Ectodermal cell (in vitro differentiated cells): ENCODE data around the gene ATP6V0A4.
A peak's percentile ranks its signal among the peaks of the same experiment; 100 is the strongest.

Source experiments
- H3K27ac ChIP-seq: 2 replicates; pipeline ENCODE4 v1.7.0; 2013; ENCODE audit warnings: mild to moderate bottlenecking, low read depth, low read length; ENCODE audit not compliant: insufficient read depth, poor library complexity, severe bottlenecking
- H3K27me3 ChIP-seq: 2 replicates; pipeline ENCODE4 v1.7.0; 2013; ENCODE audit warnings: mild to moderate bottlenecking, low read length; ENCODE audit not compliant: insufficient read depth, control insufficient read depth, poor library complexity, severe bottlenecking
- H3K36me3 ChIP-seq: one replicate; pipeline ENCODE4 v1.7.0; 2013; ENCODE audit warnings: low read length; ENCODE audit not compliant: control insufficient read depth, insufficient read depth
- H3K4me1 ChIP-seq: one replicate; pipeline ENCODE4 v1.7.0; 2013; ENCODE audit warnings: low read length; ENCODE audit not compliant: control insufficient read depth, insufficient read depth
- H3K4me3 ChIP-seq: 2 replicates; pipeline ENCODE4 v1.7.0; 2013; ENCODE audit warnings: low read depth, low read length, control low read depth; ENCODE audit not compliant: insufficient read depth
- H3K9me3 ChIP-seq: 2 replicates; pipeline ENCODE4 v1.7.0; 2013; ENCODE audit warnings: mild to moderate bottlenecking, low read length, moderate library complexity; ENCODE audit not compliant: control insufficient read depth
- WGBS, 2 experiments: methylation state at CpG; one replicate each; pipeline ENCODE4 v1.1.7; 2013; ENCODE audit warnings: missing lambda C conversion rate in 2 of 2; 5-methylcytosine and 5-hydroxymethylcytosine counted together

ATP6V0A4 gene

GRCh38 chr7:138665669-138666140, 132.3 kb downstream of the ATP6V0A4 start:
- Histone ChIP-seq H3K9me3 (no peaks in the 10 kb centered on the region), H3K4me3 (no peak overlapping the region), H3K4me1 (peaks cover 23% of the 10 kb centered on the region), H3K27me3 (no peaks in the 10 kb centered on the region), H3K27ac (no peak overlapping the region), H3K36me3 (no peaks in the 10 kb centered on the region)
- 93 to 96% methylated on average over 4 of the region's 4 CpGs for WGBS, 2 experiments

- peaks cover 23% of the 10 kb centered on the region for H3K4me1 ChIP-seq
- H3K36me3 ChIP-seq: no peaks in the 10 kb centered on the region
- H3K9me3 ChIP-seq: no peaks in the 10 kb centered on the region
- no peak overlapping the region for H3K27ac ChIP-seq
- H3K27me3 ChIP-seq: no peaks in the 10 kb centered on the region
- 63 to 65% methylated on average over 4 of the region's 4 CpGs for WGBS, 2 experiments
- no peak overlapping the region for H3K4me3 ChIP-seq
These were observed 132.7 kb downstream of the ATP6V0A4 start for GRCh38 chr7:138665249-138665648.

DNA sequence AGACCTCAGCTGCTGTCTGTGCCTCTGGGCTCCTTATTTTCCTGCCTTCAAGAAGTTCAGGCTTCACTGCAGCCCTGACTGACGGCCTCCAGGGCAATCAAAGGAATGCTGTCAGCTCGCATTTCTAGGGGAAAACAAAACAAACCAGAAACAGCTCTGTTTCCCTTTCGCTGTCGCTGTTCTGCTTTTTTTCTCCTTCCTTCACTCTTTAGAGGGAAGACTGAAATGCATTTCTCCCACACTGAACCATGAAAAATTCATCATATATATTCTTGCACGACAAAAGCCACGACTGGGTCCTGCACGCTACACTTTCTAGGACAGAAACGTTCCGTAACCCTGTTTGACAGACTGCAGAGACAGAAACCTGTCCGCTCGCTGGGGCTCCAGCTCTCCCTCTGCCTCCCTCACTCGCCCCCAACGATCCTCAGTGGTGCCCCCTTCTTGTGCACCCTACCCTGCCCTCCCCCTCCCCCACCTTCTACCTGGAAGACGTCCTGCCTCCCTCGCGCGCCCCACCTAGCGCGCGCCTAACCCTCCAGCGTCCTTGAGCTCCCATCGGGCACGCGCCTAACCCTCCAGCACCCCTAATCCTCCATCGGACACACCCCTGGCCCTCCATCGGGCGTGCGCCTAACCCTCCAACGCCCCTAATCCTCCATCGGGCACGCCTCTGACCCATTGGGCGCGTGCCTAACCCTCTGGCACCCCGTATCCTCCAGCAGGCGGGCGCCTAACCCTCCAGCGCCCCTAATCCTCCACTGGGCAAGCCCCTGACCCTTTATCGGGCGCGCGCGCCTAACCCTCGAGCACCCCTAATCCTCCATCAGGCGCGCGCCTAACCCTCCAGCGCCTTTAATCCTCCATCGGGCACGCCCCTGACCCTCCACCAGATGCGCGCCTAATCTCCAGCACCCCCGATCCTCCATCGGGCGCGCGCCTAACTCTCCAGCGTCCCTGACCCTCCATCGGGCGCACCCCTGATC, 134.0 kb downstream of the ATP6V0A4 start:
- peak overlapping the region; percentile 46 for H3K4me3 ChIP-seq
- peak overlapping the region; percentile 2 for H3K27ac ChIP-seq
- no peaks in the 10 kb centered on the region for H3K36me3 ChIP-seq
- no peaks in the 10 kb centered on the region for H3K27me3 ChIP-seq
- no peaks in the 10 kb centered on the region for H3K9me3 ChIP-seq
- peaks cover 23% of the 10 kb centered on the region for H3K4me1 ChIP-seq
- 42 to 48% methylated on average over 59 of the region's 59 CpGs for WGBS, 2 experiments

DNA sequence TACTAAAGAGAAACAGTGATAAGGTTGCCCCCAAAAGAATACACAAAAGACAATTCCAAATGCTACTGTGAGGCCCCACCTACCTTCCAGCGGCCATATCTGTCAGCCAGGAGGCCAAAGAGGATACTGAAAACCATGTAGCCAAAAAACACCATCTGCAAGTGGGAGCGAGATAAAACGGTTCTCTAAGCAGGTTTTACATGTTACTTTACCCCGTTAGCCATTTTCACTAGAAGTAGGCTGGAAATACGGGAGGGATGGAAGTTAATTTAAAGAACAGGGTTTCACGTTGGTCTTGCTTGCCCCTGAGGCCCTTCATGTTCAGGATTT, 135.0 kb downstream of the ATP6V0A4 start:
- no peaks in the 10 kb centered on the region for H3K36me3 ChIP-seq
- no peaks in the 10 kb centered on the region for H3K9me3 ChIP-seq
- WGBS, 2 experiments: 86 to 88% methylated on average over 6 of the region's 6 CpGs
- H3K4me3 ChIP-seq: no peak overlapping the region
- H3K27ac ChIP-seq: peak overlapping the region; percentile 16
- H3K27me3 ChIP-seq: no peaks in the 10 kb centered on the region
- H3K4me1 ChIP-seq: peaks cover 23% of the 10 kb centered on the region

DNA sequence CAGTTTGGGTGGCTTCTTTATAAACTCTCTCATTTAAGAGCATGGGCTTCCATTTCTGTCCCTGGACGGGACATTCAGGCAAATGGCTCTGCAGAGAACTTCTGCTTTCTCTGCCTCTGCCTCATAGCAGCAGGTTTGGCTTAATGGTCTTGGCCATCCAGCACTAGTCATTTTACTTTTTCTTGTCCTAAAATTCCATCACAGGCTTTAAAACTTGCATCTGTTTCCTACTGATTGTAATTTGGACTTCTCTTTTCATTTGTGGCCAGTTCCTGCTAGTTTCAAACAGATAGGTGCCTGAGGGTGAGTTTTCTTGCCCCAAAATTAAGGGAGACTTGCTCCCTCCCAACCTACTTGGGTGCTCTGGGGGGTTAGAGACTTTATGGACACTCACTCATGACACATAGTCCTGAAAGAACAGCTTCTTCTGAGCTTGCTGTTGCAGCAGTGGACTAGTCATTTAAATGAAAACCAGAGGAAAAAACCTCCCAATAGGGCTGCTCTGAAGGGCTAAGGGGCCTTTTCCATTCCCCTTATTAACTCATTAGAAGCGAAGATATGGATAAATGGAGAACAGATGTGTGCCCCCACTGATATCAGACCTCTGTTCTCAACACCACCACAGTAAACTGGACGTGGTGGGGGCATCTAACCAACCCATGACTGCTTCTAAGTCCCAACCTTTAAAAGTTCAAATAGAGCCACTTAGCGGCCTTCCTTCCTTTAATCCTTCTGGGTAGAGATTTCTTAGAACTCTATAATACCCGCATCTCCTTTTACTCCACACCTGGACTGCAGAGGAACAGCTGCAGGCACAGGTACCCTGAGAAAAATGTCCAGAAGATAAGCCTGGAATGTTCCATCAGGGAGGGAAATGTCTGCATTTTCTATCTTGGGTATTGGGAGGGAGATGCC, 135.7 kb downstream of the ATP6V0A4 start:
- Histone ChIP-seq H3K4me1 (peaks cover 23% of the 10 kb centered on the region), H3K9me3 (no peaks in the 10 kb centered on the region), H3K27me3 (no peaks in the 10 kb centered on the region), H3K36me3 (no peaks in the 10 kb centered on the region), H3K27ac (no peak overlapping the region), H3K4me3 (no peak overlapping the region)
- 93% methylated on average over 5 of the region's 5 CpGs for WGBS, 2 experiments

- no peaks in the 10 kb centered on the region for H3K36me3 ChIP-seq
- H3K27me3 ChIP-seq: no peaks in the 10 kb centered on the region
- WGBS, 2 experiments: 86% methylated on average over 8 to 9 of the region's 9 CpGs
These were observed 136.8 kb downstream of the ATP6V0A4 start for GRCh38 chr7:138661069-138661635.

DNA sequence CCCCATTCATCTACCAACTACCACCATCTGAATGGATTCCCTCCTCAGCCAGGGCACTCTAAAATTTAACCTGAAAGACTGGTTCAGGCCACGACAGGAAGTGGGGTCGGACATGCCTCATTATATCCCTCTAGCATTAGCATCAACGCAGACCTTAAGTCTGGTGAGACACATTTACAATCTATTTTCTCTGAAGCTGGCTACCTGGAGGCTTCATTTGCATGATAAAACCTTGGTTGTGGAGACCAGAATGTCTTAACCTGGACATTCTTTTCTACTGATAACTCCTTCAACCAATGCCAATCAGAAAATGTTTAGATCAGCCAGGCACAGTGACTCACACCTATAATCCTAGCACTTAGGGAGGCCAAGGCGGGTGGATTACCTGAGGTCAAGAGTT, 139.1 kb downstream of the ATP6V0A4 start:
- WGBS, 2 experiments: 81 to 84% methylated on average over 4 of the region's 4 CpGs
- no peak overlapping the region for H3K27ac ChIP-seq
- no peaks in the 10 kb centered on the region for H3K36me3 ChIP-seq

More at GRCh38 chr7:138661069-138661635, 136.8 kb downstream of the ATP6V0A4 start:
- Histone ChIP-seq H3K9me3 (no peaks in the 10 kb centered on the region), H3K4me1 (peaks cover 23% of the 10 kb centered on the region), H3K27ac (no peak overlapping the region), H3K4me3 (no peak overlapping the region)

GRCh38 chr7:138657854-138658386, 140.1 kb downstream of the ATP6V0A4 start:
- Histone ChIP-seq H3K27me3 (no peaks in the 10 kb centered on the region), H3K9me3 (no peaks in the 10 kb centered on the region), H3K27ac (no peak overlapping the region), H3K4me1 (peaks cover 16% of the 10 kb centered on the region), H3K4me3 (no peak overlapping the region), H3K36me3 (no peaks in the 10 kb centered on the region)
- WGBS, 2 experiments: 89 to 92% methylated on average over 3 of the region's 4 CpGs

More for the DNA sequence above, 139.1 kb downstream of the ATP6V0A4 start:
- Histone ChIP-seq H3K4me1 (peaks cover 23% of the 10 kb centered on the region), H3K4me3 (no peak overlapping the region), H3K9me3 (no peaks in the 10 kb centered on the region), H3K27me3 (no peaks in the 10 kb centered on the region)

GRCh38 chr7:138656952-138657351, 141.0 kb downstream of the ATP6V0A4 start:
- H3K27ac ChIP-seq: no peak overlapping the region
- WGBS, 2 experiments: 88 to 95% methylated on average over 2 of the region's 2 CpGs
- peaks cover 6% of the 10 kb centered on the region for H3K4me1 ChIP-seq
- no peaks in the 10 kb centered on the region for H3K36me3 ChIP-seq
- no peak overlapping the region for H3K4me3 ChIP-seq
- no peaks in the 10 kb centered on the region for H3K9me3 ChIP-seq
- H3K27me3 ChIP-seq: no peaks in the 10 kb centered on the region
